HG02759 (cell line): Measurements from ENCODE around the gene SERPINB10.
"Not testable (repeated sequence)": the region's sequence is repeated elsewhere in the genome, so short reads cannot be mapped to it uniquely, and the experiment has no call there.

ENCODE experiments used
- ATAC-seq: cut with Tn5 transposase; IDR thresholded peaks from one replicate; pipeline ENCODE4 v1.9.1; 2021; ENCODE audit warnings: mild to moderate bottlenecking, moderate library complexity; ENCODE audit not compliant: unreplicated experiment

SERPINB10 gene

DNA sequence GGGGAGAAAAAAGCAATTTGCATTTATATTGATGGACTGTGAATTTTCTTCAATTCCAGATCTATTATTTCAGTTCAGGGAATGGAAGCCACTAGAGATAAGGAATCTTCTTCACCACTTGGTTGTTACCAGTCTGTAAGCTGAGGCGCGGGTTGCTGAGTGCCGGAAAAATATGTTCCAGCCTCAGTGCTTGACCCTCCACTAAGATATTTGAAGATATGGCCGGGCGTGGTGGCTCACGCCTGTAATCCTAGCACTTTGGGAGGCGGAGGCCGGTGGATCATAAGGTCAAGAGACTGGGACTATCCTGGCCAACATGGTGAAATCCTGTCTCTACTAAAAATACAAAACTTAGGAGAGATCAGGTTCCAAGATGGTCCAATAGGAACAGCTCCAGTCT is 32.2 kb downstream of the SERPINB10 start:
- ATAC-seq, result no peak

DNA sequence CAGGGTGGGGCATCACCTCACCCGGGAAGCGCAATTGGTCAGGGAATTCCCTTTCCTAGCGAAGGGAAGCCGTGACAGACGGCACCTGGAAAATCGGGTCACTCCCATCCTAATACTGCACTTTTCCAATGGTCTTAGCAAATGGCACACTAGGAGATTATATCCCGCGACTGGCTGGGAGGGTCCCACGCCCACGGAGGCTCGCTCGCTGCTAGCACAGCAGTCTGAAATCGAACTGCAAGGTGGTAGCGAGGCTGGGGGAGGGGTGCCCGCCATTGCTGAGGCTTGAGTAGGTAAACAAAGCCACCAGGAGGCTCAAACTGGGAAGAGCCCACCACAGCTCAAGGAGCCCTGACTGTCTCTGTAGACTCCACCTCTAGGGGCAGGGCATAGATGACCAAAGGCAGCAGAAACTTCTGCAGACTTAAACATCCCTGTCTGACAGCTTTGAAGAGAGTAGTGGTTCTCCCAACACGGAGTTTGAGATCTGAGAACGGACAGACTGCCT is 32.8 kb downstream of the SERPINB10 start:
- not testable (repeated sequence) for ATAC-seq

GRCh38 chr18:63947051-63947790 is 39.5 kb downstream of the SERPINB10 start:
- ATAC-seq, result no peak

DNA sequence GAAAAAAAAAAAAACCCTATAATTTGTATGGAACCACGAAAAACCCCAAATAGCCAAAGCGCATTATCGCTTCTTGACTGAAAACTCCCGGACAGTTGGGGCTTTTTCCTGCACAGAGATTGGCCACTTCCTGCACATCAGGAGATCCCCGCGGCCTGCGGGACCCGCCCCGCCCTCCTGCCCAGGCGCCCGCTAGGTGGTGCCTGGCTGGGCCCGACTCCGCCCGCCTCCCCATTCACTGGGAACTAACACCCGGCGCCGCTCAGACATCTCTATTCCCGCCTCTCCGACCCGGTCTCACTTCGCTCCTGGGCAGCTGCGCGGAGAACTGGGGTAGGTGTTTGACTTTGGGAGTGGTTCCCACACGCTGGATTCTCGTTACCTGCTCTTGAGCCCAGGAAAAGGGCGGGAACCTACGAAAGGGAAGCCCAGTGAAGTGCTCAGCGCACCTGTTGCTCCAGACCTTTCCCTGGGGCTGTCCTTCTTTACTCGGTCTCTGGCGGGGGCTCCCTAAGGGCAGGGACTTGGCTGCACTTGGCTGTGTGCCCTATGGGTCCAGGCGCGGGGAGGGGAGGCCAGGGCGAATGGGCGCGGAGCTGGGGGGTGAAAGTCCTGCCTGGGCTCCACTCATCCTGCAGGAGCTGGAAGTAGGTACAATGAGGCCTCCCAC is 41.4 kb downstream of the SERPINB10 start, which contains the start of gene HMSD:
Gene HMSD (plus strand): TSS at position 234 of the 670 bp plus-strand sequence. CDS start 4,155 bp downstream, outside the sequence.
- ATAC-seq, result peak; percentile 96

DNA sequence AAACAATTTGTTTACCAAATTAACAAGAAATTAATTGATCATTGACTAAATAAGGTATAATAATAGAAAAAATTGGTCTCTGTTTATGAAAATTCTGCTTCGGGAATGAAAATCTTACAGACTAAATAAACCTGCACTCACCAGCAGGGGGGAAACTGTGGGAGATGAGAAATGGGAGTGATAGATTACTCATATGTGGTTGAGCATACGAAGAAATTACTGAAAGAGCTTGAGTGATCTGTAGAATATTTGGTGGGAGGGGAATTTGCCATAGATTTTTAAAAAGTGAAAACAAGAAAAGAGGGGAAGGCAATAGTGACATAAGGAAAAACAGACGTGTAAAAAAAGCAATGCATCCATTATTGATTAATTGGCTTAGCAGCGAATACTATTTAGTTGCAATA is 43.5 kb downstream of the SERPINB10 start:
- peak; percentile 43 for ATAC-seq

DNA sequence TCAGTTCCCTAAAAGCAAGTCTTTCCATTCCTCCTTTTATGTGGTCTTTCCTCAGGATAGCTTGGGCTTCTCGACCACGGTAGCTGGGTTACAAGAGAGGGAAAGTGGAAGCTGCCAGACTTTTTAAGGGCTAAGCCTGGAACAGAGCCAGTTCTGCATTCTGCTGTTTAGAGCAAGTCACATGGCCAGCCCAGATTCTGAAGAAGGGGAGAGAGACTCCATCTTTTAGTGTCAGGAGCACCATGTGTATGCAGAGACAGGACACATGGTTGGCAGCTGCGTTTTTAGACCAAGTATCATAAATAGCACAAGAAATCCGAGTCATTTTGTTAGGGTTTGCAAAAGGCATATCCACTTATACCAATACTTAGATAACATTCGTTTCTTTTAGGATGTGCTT is 46.1 kb downstream of the SERPINB10 start:
- ATAC-seq, result no peak

GRCh38 chr18:63956755-63957154 is 49.0 kb downstream of the SERPINB10 start:
- no peak for ATAC-seq

GRCh38 chr18:63960891-63961290 is 53.1 kb downstream of the SERPINB10 start:
- no peak for ATAC-seq

DNA sequence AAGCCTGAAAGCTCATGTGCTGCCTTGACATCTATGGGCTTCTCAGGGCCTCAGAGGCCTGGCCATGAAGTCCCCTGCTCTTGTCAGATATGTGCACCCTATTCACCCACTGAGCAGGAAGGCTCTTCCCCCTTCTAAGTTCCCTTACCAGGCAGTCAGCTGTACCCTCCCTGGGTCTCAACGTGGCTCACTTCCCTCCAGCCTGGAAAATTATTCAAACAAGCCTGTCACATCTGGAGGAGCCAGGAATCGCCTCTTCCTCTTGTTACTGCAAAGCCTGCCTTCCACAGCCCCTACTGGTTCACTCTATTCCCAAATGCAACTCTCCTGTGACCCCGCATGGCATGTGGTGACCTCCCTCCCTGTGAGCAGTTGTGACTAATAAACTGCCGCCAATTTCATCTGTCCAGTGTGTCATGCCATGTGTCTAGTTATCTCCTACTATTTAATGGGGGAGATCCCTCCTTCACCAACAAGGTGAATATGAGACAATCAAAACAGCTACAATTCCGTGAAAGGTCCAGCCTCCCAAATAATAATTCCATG is 53.8 kb downstream of the SERPINB10 start:
- ATAC-seq, result no peak

DNA sequence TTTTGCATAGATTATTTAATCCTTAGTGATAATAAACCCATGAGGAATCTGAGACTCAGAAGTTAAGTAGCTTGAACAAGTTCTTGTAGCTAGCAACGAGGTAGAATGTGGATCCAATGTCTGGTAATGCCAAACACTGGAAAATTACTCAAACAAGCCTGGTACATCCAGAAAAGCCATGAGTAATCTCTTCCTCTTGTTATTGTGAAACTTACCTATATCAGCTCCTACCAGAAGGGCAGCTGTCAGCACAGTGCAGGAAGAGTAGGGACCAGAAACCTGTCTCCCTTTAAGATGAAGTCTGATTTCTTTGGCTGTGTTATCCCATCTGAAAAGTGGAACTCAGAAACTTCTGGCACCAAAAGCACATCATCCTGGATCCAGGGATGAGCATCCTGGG is 54.4 kb downstream of the SERPINB10 start:
- ATAC-seq, result no peak

GRCh38 chr18:63963615-63964256 is 56.0 kb downstream of the SERPINB10 start:
- peak; percentile 81 for ATAC-seq

GRCh38 chr18:63964908-63965307 is 57.1 kb downstream of the SERPINB10 start:
- no peak for ATAC-seq

DNA sequence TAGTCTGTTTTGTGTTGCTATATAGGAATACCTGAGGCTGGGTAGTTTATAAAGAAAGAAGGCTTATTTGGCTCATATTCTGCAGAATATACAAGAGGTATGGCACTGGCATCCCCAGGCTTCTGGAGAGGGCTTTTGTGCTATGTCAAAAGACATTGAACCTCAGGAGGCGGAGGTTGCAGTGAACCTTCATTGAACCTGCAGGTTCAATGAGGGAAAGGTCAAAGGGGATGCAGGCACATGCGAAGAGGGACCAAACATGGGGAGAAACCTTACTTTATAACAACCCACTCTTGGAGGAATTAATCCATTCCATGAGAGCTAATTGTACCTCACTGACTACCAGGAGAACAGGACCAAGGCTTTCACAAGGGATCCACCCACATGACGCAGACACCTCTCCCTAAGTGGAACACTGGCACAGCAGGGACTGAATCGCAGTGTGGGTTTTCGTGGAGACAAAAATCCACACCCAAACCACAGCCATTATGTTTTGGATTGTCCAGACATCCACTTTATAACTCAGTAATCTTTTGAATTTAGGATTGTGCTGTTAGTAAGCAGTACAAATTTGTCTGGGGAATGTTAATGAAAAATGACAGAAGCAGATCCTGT is 58.1 kb downstream of the SERPINB10 start:
- no peak for ATAC-seq

DNA sequence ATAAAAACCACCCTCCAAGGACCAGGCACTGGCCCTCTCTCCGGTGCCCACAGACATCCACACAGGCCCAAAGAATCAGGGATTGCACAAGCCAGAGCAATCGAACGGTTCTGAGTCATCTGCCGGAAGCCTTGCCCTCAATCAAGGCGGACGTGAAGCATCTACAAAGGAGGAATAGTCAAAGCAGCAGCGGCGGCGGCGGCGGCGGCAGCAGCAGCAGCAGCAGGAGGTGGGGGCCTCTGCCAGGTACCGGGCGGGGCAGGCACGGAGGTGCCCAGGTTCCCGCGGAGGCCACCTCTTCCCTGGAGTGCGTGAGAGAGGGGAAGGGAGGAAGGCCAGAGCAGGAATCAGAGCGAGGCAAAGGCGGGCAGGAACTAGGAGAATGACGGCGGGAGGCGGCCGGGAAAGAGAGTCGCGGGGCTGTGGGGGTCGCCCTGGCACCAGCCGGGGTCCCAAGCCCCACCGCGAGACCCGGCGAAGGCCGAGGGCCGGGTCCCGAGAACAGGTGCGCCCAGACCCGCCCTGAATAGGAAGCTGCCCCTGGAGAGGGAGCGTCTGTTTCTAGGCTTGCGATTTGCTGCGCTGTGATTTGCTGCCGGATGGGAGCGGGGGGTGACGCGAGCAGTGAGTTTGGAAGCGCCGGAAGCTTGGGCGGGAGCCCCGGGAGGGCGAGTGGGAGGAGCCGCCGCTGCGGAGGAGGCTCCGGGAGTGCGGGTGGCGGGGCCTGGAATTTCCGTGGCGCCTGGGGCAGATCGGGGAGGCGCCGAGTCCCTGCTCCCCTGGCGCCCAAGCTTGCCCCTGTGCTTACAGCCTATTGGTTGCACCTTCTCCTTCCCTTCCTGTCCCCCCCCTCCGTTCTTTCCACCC is 62.4 kb downstream of the SERPINB10 start, which contains the start of gene SERPINB8:
Gene SERPINB8 (plus strand): TSS at position 140 of the 867 bp plus-strand sequence. CDS start 8,228 bp downstream, outside the sequence.
- ATAC-seq, result peak; percentile 93

DNA sequence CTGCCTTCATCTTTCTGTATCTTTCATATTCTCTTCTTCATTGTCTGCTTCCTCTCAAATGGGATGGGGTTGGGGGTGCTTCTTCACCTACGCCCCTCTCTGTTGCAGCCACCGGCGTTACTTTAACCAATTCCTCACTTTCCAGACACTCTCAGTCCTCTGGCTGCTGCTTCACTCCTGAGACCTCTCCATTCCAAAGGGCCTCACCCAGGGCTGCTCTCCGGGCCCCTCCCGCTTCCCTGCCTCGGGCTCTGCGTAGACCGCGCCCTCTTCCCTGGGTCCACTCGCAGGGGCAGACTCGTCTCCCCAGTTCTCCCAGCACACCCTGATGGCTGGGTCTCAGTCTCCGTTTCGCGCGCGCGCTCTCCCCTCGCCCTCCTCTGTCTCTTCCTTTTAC is 63.0 kb downstream of the SERPINB10 start:
- peak; percentile 7 for ATAC-seq

- no peak for ATAC-seq
Measured at GRCh38 chr18:63971320-63972001, 63.7 kb downstream of the SERPINB10 start.

- no peak for ATAC-seq
Measured at GRCh38 chr18:63972002-63972376, 64.2 kb downstream of the SERPINB10 start.

GRCh38 chr18:63974991-63975390 is 67.2 kb downstream of the SERPINB10 start:
- ATAC-seq, result no peak

DNA sequence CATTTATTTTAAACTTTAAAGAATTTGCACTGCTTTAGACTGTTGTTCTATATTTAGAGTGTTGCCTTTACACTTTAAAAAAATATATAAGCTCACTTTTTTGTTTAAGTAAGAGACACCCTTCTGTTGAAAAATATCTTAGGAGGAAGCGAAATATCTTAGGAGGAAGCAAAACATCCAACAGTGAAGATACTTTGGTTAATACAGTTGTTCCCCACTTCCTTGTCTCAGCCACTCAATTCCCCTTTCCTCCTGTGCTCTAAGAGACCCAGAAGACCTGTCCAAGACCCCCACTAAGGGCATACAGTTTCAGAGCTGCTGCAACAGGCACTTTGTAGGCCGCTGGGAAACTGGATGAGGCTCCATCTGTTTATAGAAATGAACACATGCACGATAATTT is 67.9 kb downstream of the SERPINB10 start:
- no peak for ATAC-seq
